NCI-H524 treated with DMSO at 0.1 percent for 48 hours (cell line): ENCODE data around the gene LMO2.
"Not testable (repeated sequence)": the region's sequence is repeated elsewhere in the genome, so short reads cannot be mapped to it uniquely, and the experiment has no call there.

Experiments used
- DNase-seq: peaks from one replicate; lab custom pipeline; 2025; lab: John Stamatoyannopoulos, UW

Gene LMO2

DNA sequence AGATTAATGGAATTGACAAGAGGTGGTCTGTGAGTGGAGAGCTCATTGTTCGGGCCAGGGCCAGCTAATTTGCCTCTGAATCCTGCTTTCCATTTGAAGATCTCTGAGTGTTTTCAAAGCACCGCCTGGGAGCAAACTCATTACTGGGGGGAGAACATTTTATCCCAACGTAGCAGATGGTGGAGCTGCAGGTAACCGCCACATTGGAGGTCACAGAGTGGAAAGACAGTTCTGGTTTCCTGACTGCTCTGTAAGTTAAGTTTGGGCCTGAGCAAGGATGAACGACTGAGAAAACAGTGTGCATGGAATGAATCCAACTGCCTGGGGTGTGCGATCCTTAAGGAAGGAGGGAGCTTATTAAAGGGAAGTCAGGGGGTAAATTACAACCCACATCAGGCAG lies 30.5 kb downstream of the LMO2 start:
- DNase-seq, result no peak

DNA sequence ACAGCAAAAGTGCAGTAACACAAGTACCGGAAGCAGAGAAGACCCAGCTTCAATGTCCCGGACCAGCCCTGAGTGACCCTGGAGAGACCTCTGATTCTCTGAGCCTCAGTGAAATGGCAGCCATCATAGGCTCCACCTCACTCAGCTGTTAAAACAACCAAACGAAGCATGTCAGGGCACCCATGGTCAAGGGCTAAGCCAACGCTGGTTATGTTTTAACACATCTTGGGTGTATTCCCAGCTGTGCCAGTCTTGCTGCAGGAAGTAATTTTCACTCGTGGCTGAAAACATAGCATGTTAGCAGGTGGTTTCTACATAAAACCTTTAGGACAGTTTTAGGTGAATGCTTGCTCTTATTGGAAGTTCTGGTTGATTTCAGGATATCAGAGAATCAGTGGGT lies 30.9 kb downstream of the LMO2 start:
- DNase-seq, result no peak

DNA sequence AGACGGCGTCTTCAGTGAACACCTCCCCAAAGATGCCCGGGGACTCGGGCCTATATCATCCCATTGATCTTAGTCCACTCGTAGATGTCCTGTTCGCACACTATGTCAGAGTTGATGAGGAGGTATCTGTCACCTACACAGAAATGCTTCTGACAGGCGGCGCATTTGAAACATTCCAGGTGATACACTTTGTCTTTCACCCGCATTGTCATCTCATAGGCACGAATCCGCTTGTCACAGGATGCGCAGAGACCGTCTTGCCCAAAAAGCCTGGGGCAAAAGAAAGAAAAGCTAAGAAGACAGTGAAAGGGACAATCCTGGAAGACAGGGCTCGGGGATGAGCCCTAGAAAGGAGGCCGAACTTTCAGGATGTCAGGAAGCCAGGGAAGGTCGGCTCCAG lies 32.6 kb downstream of the LMO2 start:
- no peak for DNase-seq

DNA sequence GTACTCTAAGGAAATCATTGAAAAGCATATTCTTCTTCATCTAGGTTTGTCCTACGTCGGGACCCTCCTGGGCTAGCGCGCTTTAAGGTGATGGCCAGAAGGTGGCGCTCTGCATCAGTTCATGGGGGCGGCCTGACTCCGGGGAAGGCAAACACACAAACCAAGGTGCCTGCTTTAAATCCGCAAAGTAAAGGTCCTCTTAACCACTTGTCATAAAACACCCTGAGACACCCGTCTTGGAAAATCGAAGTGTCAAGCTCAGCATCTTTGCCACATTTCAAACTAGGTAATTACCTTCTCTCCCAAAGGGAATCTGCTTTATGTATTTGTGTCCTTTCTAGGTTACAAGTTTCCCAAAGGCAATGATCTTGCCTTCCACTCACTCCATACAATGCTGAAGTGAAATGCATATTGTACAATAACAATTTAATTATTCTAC lies 33.9 kb downstream of the LMO2 start:
- peak; percentile 16 for DNase-seq

- DNase-seq, result no peak
These were observed 36.4 kb downstream of the LMO2 start for GRCh38 chr11:33855500-33855899.

GRCh38 chr11:33848717-33849390 lies 43.0 kb downstream of the LMO2 start:
- no peak for DNase-seq

DNA sequence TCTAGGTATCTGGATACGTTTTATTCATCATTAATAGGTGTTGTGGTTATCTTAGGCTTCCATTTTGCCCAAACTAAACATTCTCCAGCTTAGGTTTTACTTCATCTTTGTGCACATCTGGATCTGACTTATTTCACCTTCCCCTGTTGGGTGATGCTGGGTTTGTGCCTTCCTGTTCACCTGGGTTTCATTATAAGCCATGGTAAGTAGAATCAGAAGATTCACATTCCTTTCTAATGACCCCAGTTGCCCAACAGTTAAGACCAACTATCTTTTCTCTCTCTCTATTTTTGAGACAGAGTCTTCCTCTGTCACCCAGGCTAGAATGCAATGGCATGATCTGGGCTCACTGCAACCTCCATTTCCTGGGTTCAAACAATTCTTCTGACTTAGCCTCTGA lies 44.6 kb downstream of the LMO2 start:
- DNase-seq, result no peak

GRCh38 chr11:33844236-33844635 lies 47.6 kb downstream of the LMO2 start:
- DNase-seq, result no peak

DNA sequence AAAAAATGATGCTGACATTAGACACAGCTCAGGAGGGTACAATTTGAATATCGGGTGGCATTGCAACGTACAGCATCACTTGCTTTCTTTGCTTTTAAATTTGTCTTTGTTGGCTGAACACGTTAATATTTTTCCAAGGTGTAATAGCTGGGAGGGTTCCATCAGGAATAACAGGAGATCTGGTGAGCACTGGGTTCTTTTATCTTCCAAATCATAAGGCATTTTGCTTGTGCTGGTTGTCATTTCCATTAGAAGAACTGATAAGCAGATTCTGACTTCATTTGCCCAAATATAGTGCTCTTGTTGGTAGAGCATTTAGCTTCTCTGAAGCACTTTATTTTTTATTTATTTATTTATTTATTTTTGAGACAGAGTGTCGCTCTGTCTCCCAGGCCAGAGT lies 48.9 kb downstream of the LMO2 start:
- DNase-seq, result no peak

- no peak for DNase-seq
These were observed 49.5 kb downstream of the LMO2 start for GRCh38 chr11:33842236-33842915.

GRCh38 chr11:33838234-33838633 lies 53.6 kb downstream of the LMO2 start:
- not testable (repeated sequence) for DNase-seq

DNA sequence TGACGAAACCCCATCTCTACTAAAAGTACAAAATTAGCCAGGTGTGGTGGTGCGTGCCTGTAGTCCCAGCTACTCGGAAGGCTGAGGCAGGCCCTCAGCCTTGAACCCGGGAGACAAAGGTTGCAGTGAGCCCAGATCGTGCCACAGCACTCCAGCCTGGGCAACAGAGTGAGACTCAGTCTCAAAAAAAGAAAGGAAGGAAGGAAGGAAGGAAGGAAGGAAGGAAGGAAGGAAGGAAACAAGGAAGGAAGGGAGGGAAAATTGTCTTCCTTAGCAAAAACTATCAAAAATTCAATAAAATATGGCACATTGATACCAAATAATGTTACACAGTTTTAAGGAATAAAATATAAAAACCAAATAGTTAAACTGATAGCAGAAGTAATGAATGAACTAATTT lies 54.5 kb downstream of the LMO2 start:
- not testable (repeated sequence) for DNase-seq

DNA sequence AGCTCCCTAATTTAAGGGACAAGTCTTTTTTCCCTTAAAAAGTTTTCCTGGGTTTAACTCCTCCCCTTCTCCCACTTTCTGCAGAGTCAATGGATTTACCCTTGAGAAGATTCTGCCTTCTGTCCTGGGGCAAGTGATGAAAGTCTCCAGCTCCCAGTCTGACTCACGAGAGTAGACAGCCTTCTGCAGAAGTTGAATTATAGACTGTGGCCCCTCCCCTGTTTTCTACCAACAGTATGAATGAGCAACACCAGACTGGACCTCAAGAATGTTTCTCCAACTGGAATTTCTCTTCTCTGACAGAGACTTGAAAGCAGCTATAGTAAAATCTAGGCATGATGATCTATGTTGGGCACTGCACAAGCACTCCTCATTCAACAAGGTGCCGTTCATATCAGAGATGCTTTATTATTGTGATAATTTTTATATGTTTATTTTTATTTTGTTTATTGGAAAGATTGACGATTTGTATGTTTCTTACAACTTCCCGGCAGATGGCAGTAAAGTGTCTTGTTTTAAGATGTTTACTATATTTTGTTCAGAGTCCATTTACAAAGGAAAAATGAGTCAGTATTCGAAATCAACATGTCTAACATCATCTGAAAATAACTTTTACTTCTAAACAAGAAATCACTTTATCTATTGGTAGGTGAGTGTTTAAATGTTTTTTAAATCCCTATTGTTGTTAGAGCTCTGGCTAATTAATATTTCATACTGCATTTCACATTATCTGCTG lies 56.6 kb downstream of the LMO2 start:
- DNase-seq, result no peak

DNA sequence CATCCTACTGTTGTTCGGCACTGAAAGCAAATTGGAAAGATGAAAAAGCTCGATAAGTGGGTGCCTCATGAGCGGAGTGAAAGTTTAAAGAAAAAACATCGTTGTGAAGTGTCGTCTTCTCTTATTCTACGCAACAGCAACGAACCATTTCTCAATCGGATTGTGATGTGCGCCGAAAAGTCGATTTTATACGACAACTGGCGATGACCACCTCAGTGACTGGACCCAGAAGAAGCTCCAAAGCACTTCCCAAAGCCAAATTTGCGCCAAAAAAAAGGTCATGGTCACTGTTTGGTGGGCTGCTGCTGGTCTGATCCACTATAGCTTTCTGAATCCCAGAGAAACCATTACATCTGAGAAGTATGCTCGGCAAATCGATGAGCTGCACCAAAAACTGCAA lies 59.2 kb downstream of the LMO2 start:
- DNase-seq, result no peak

GRCh38 chr11:33830903-33831648 lies 60.8 kb downstream of the LMO2 start:
- no peak for DNase-seq

- DNase-seq, result peak; percentile 42
These were observed 62.3 kb downstream of the LMO2 start for GRCh38 chr11:33829430-33830141.

- DNase-seq, result no peak
These were observed 63.1 kb downstream of the LMO2 start for GRCh38 chr11:33828604-33829429.

- no peak for DNase-seq
These were observed 64.7 kb downstream of the LMO2 start for GRCh38 chr11:33827206-33827605.

GRCh38 chr11:33825854-33826560 lies 65.9 kb downstream of the LMO2 start:
- DNase-seq, result no peak

DNA sequence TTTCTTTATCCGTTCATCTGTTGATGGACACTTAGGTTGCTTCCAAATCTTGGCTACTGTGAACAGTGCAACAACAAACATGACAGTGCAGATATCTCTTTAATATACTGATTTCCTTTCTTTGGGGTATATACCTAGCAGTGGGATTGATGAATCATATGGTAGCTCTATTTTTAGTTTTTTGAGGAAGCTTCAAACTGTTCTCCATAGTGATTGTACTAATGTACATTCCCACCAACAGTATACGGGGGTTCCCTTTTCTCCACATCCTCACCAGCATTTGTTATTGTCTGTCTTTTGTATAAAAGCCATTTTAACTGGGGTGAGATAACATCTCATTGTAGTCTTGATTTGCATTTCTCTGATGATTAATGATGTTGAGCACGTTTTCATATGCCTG lies 68.9 kb downstream of the LMO2 start:
- DNase-seq, result not testable (repeated sequence)
